Measurements from ENCODE around the gene LGI4.
"Not testable (repeated sequence)": the region's sequence is repeated elsewhere in the genome, so short reads cannot be mapped to it uniquely, and the experiment has no call there.

Gene LGI4

GRCh38 chr19:35141837-35142605, 7.2 kb upstream of the LGI4 start:
- DNase-seq (ENCODE audit: low read depth in 3 of 3, low spot score in 1 of 3) = no peak

- DNase-seq (ENCODE audit: low read depth in 3 of 3, low spot score in 1 of 3) = peak; percentile 92 to 99 (median 95)
These were observed 6.3 kb upstream of the LGI4 start for GRCh38 chr19:35140962-35141836.

- no peak for DNase-seq (ENCODE audit: low read depth in 3 of 3, low spot score in 1 of 3)
These were observed 5.5 kb upstream of the LGI4 start for GRCh38 chr19:35140207-35140961.

- DNase-seq (ENCODE audit: low read depth in 3 of 3, low spot score in 1 of 3) = no peak
These were observed 3.5 kb upstream of the LGI4 start, which contains the start of gene FXYD1 for GRCh38 chr19:35138305-35138892. TSS of gene FXYD1 (plus strand) at chr19:35138824. CDS start at chr19:35140080, 1,256 bp downstream.

- DNase-seq (ENCODE audit: low read depth in 3 of 3, low spot score in 1 of 3) = no peak
These were observed 2.3 kb upstream of the LGI4 start for GRCh38 chr19:35136977-35137702.

GRCh38 chr19:35136231-35136630, 1.4 kb upstream of the LGI4 start:
- no peak for DNase-seq (ENCODE audit: low read depth in 3 of 3, low spot score in 1 of 3)

- DNase-seq (ENCODE audit: low read depth in 3 of 3, low spot score in 1 of 3) = peak in 1 of 3 donors; percentile 58
These were observed 590 bp upstream of the LGI4 start for GRCh38 chr19:35135389-35135909.

GRCh38 chr19:35133826-35134225, 1.0 kb downstream of the LGI4 start:
- no peak for DNase-seq (ENCODE audit: low read depth in 3 of 3, low spot score in 1 of 3)

GRCh38 chr19:35132254-35132653, 2.6 kb downstream of the LGI4 start:
- DNase-seq (ENCODE audit: low read depth in 3 of 3, low spot score in 1 of 3) = no peak

- no peak for DNase-seq (ENCODE audit: low read depth in 3 of 3, low spot score in 1 of 3)
These were observed 3.8 kb downstream of the LGI4 start for GRCh38 chr19:35130761-35131720.

GRCh38 chr19:35129724-35130274, 5.1 kb downstream of the LGI4 start:
- not testable (repeated sequence) for DNase-seq (ENCODE audit: low read depth in 3 of 3, low spot score in 1 of 3)

- DNase-seq (ENCODE audit: low read depth in 3 of 3, low spot score in 1 of 3) = no peak
These were observed 6.3 kb downstream of the LGI4 start for GRCh38 chr19:35128398-35129057.

GRCh38 chr19:35127871-35128270, 7.0 kb downstream of the LGI4 start:
- DNase-seq (ENCODE audit: low read depth in 3 of 3, low spot score in 1 of 3) = no peak

GRCh38 chr19:35126624-35126959, 8.3 kb downstream of the LGI4 start:
- no peak for DNase-seq (ENCODE audit: low read depth in 3 of 3, low spot score in 1 of 3)

- no peak for DNase-seq (ENCODE audit: low read depth in 3 of 3, low spot score in 1 of 3)
These were observed 8.9 kb downstream of the LGI4 start for GRCh38 chr19:35125749-35126623.

- no peak for DNase-seq (ENCODE audit: low read depth in 3 of 3, low spot score in 1 of 3)
These were observed 9.6 kb downstream of the LGI4 start for GRCh38 chr19:35125270-35125717.

Measured in stimulated activated CD4-positive, alpha-beta T cell treated with anti-CD3 and anti-CD28 coated beads, TNF-alpha, amount 100 ng/mL, for 1 hour (primary cell).